Choroid plexus epithelial cell (primary cell): ENCODE data around the gene PRTG.

Experiments used
- DNase-seq: peaks from one replicate; pipeline ENCODE4 v3.0.0-alpha.2; 2010; ENCODE audit warnings: low read depth
- H3K4me3 ChIP-seq: 2 replicates; pipeline ENCODE4 v1.5.1; 2011; ENCODE audit warnings: low read depth, mild to moderate bottlenecking, control low read depth, low read length, moderate library complexity
- TF ChIP-seq, protein P1 (sequence below): conservative IDR thresholded peaks from 2 replicates; pipeline ENCODE4 v1.5.1; 2011; ENCODE audit warnings: low read depth, mild to moderate bottlenecking, control low read depth, inconsistent platforms, low read length, moderate library complexity

PRTG gene

DNA sequence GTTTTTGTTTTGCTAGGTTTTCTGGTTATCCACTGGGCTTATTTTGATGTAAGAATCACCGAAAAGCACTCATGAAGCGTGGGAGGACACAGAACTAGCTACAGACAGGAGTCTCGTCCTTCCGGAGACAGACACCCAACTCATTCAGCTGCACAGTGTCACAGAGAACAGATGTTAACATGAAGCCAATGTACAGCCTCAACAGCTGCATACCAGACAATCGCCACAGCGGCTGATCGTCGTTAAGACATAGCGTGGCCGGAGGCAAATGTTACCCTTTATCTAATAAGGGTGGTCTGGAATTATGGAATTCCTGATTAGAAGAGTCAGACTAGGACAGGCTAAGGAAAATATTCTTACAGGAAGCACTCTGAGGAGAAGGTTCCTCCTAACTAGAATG, 153.7 kb downstream of the PRTG start:
- no peak for DNase-seq
- TF ChIP-seq, protein P1, sequence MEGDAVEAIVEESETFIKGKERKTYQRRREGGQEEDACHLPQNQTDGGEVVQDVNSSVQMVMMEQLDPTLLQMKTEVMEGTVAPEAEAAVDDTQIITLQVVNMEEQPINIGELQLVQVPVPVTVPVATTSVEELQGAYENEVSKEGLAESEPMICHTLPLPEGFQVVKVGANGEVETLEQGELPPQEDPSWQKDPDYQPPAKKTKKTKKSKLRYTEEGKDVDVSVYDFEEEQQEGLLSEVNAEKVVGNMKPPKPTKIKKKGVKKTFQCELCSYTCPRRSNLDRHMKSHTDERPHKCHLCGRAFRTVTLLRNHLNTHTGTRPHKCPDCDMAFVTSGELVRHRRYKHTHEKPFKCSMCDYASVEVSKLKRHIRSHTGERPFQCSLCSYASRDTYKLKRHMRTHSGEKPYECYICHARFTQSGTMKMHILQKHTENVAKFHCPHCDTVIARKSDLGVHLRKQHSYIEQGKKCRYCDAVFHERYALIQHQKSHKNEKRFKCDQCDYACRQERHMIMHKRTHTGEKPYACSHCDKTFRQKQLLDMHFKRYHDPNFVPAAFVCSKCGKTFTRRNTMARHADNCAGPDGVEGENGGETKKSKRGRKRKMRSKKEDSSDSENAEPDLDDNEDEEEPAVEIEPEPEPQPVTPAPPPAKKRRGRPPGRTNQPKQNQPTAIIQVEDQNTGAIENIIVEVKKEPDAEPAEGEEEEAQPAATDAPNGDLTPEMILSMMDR: no peak
- peak overlapping the region; percentile 71 for H3K4me3 ChIP-seq

DNA sequence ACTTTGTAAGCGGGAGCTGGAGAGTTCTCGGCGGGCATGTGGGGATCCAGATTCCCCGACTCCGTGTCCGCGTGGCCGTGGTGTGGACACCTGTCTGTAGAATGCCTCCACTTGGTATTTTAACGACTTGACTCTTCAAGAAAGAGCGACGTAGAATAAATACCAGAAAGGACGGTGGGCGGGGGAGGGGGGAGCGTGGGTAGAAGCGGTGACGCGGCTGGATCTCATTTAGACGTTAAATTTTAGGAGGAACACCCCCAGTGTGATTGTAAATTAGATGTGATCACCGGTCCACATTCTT, 154.2 kb downstream of the PRTG start:
- TF ChIP-seq, protein P1: no peak
- peak overlapping the region; percentile 71 for H3K4me3 ChIP-seq
- no peak for DNase-seq

DNA sequence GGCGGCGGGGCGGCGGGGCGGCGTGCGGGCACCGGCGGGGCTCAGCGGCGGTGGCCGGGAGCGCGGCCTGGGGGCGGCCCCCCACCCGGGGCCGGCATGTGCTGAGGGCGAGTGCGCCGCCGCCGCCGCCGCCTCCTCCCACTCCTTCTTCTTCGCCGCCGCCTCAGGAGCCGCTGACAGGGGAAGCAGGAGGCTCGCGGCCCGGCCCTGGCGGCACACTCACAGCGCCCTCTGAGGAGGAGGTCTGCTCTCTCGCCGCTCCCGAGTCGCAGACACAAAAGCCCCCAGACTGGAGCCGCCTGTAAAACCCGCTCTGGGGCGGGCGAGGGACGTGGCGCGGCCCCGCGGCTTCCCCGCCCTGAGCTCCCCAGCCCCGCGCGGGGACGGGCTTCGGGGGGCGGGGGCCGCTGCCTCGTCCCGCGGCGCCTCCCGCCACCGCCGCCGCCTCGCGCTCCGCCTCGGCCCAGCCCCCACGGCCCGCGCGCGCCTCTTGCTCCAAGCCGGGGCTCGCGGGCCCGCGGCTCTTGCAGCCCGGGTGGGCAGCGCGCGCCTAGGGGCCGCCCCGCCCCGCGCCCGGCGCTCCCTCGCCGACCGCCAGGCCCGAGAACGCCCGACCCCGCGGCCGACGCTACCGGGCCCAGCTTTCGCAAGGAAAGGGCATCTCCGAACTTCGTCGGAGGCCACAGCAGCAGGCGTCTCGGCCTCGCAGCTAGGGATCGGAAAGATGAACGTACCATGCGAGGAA, 154.7 kb downstream of the PRTG start, which contains the start of gene PYGO1:
PYGO1 (minus strand) TSS at position 276 of the 745 bp plus-strand sequence. CDS start 462 bp downstream, outside the sequence.
- peak; percentile 61 for DNase-seq
- TF ChIP-seq, protein P1: peak; percentile 12
- peak within 1 kb of the TSS; percentile 71 for H3K4me3 ChIP-seq

DNA sequence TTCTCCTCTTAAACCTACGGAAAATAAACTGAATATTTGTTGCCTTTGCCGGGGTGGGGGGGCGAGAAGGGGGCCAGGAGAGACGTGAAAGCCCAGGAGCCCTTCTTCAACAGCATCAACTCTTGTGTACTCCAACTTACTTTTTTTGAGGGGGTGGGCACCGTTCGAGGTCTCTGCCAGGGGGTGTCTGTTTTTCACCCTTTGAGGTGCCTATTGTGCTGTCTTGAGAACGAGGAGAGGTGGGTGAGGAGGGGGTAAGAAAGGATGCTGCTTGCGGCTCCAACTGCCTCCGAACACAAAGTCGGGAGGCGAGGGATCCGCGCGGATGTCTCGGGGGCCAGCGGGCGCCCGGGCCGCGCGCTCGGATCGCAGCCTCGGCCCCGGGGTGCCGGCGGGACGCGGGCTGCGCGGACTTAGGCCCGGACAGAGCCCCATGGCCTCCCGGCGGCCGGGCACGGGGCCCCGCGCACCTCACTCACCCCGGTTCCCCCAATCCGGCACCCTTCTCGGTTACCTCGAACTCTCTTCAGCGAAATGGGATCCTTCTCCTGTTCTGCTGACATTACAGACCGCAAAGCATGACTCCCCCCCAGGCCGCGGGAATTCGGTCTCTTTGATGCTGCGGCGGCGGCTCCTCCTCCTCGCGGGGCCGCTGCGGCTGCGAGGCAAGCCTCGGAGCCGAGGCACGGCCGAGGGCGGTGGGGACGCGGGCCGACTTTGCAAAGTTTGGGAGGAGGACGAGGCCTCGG, 155.5 kb downstream of the PRTG start:
- DNase-seq: peak; percentile 51
- peak overlapping the region; percentile 71 for H3K4me3 ChIP-seq
- TF ChIP-seq, protein P1: no peak

DNA sequence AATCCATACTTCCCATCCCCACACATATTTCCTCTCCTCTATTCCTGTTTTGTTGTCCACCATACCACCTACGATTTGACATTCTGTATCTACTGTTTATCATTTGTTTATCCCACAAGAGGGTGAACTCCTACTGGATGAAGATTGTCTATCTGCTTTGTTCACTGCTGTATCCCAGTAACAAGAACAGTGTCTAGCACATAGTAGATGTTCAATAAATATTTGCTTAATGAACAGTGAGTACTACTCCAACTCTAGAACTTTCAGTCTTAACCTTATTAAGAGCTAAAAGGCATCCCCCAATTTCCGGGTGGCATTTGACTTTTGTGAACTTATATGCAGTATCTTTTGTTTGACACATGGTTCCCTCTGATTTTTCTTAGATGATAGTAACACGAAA, 156.1 kb downstream of the PRTG start:
- no peak for DNase-seq
- H3K4me3 ChIP-seq: peak overlapping the region; percentile 71
- TF ChIP-seq, protein P1: no peak

DNA sequence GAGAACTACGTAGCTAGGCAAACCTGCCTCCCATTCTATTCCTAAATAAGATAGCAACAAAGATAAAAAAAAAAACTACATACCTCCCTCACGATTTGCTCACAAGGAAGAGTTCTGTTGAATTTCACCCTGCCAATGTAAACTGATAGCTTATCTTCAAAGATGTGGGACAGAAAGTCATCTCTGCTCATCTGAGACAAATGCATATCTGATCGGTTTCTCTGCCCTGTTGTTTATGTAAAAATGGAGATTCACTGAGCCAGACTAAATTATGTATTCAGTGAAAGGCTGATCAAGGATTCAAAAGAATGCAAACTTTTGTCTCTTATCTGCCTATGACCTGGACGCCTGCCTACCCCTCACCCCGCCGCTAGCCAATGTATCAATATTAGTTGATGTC, 166.0 kb downstream of the PRTG start:
- no peak overlapping the region for H3K4me3 ChIP-seq
- TF ChIP-seq, protein P1: no peak
- no peak for DNase-seq
